Chondrocyte (in vitro differentiated cells): ENCODE data around the gene P2RY13. TPM values are rescaled to one million over a fixed set of nuclear protein-coding genes. Genes with fewer than 3 reads are reported as not detected.

Source experiments
- DNase-seq: peaks from one replicate; pipeline ENCODE4 v3.0.0; 2021; ENCODE audit warnings: mixed read lengths, low spot score
- H3K27ac Mint-ChIP-seq: one replicate; pipeline ENCODE4 v1.8.0; 2021; ENCODE audit warnings: mild to moderate bottlenecking, moderate library complexity, mixed read lengths; ENCODE audit not compliant: unreplicated experiment
- H3K27me3 Mint-ChIP-seq: 2 replicates; pipeline ENCODE4 v1.8.0; 2021; ENCODE audit warnings: low read depth, mixed read lengths
- H3K36me3 Mint-ChIP-seq: 2 replicates; pipeline ENCODE4 v1.8.0; 2021; ENCODE audit warnings: low read depth, mixed read lengths
- H3K4me1 Mint-ChIP-seq: 2 replicates; pipeline ENCODE4 v1.8.0; 2021; ENCODE audit warnings: low read depth, mild to moderate bottlenecking, mixed read lengths
- H3K4me3 Mint-ChIP-seq: one replicate; pipeline ENCODE4 v1.8.0; 2021; ENCODE audit warnings: mild to moderate bottlenecking, moderate library complexity, mixed read lengths; ENCODE audit not compliant: unreplicated experiment
- H3K9me3 Mint-ChIP-seq: 2 replicates; pipeline ENCODE4 v1.8.0; 2021; ENCODE audit warnings: low read depth, mixed read lengths
- CTCF ChIP-seq: fragments of 200-600 bp; sonication (generic); IDR thresholded peaks from 2 replicates; pipeline ENCODE4 v1.5.0; 2021; ENCODE audit warnings: antibody characterized with exemption, mild to moderate bottlenecking, moderate library complexity
- total RNA-seq: library from RNA; stranded (reverse); gene quantifications from 3 replicates; pipeline ENCODE4 v1.2.1, GENCODE V29; 2021

Gene P2RY13
- total RNA-seq, 1 donor from 2014 or later = not detected

DNA sequence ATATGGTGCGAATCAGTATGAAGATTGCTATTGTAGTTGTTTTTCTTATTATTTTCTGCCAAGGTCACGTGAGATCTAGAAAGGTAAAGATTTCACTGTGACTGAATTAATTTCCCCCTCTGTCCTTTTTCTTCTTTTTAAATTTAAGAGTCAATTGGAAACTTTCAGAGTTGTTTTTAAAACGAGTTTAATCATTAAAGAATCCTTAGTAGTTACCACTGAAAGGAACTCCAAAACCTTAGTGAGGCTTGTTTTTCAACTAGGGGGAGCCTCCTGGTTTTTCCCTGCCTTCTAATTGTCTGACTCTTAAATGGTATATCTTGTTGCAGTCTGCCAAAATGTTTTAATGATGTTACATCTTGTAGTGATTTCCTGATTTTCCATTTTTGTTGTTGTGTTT is 37.6 kb upstream of the P2RY13 start:
- DNase-seq = no peak
- Mint-ChIP-seq H3K4me3 (no peak overlapping the region), H3K27ac (no peak overlapping the region), H3K36me3 (no peaks in the 10 kb centered on the region), H3K4me1 (peaks cover 25% of the 10 kb centered on the region), H3K27me3 (no peaks in the 10 kb centered on the region), H3K9me3 (no peaks in the 10 kb centered on the region)
- TF ChIP-seq CTCF = no peak

- Mint-ChIP-seq H3K4me1 (peaks cover 27% of the 10 kb centered on the region), H3K36me3 (no peaks in the 10 kb centered on the region), H3K9me3 (no peaks in the 10 kb centered on the region), H3K27me3 (no peaks in the 10 kb centered on the region), H3K27ac (peak overlapping the region; percentile 58), H3K4me3 (no peak overlapping the region)
- no peak for DNase-seq
- no peak for TF ChIP-seq CTCF
Measured at GRCh38 chr3:151362751-151363174, 33.4 kb upstream of the P2RY13 start.

DNA sequence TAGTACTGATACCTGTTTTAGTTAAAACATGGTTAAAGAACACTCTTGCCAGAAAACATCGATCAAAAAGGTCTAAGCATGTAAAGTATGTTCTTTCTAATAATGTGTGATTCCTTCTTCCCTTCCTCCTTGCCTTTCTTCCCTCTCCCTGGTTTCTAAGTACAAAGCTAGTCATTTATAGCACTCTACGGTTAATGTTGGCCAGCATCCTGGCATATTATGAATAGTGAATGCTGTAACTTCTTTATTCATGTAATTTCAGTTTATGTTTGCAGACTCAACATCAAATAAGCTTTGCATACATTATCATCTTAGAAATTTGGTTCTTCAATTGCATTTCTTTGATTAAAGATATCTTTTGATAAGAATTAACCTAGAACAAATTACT is 28.1 kb upstream of the P2RY13 start:
- DNase-seq = no peak
- Mint-ChIP-seq H3K36me3 (no peaks in the 10 kb centered on the region), H3K27me3 (no peaks in the 10 kb centered on the region), H3K4me3 (peak overlapping the region; percentile 54), H3K4me1 (peaks cover 26% of the 10 kb centered on the region), H3K27ac (peak overlapping the region; percentile 85), H3K9me3 (no peaks in the 10 kb centered on the region)
- TF ChIP-seq CTCF = no peak

DNA sequence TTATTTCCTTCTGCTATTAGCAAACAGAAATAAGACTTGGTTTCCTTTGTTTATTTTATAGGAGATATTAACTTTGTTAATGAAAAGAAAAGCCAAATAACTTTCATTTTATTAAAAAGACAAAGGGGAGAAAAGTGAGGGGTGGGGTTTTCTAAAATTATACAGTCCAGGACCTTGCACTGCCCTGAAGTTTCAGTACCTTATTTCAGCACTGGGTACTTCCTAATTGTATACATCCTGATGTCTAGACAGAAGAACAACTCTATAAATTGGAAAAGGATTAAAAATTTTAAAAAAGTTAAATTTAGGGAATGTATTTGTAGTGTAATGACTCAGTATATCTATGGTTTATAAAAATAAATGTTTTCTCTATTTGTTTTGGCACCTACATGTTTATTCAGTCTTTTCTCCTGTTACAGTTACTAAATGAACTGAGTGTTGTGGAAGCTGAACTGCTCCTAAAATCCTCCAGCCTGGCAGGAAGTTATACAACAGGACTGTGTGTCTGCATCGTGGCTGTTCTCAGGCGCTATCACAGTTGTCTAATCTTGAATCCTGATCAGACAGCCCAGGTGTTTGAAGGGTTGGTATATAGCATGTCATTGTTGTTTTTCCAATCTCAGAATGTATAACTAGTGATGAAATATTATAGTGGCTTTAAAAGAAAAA is 27.6 kb upstream of the P2RY13 start:
- H3K27me3 Mint-ChIP-seq = no peaks in the 10 kb centered on the region
- TF ChIP-seq CTCF = no peak
- H3K4me3 Mint-ChIP-seq = peak overlapping the region; percentile 54
- no peaks in the 10 kb centered on the region for H3K36me3 Mint-ChIP-seq
- peak overlapping the region; percentile 85 for H3K27ac Mint-ChIP-seq
- peaks cover 21% of the 10 kb centered on the region for H3K4me1 Mint-ChIP-seq
- H3K9me3 Mint-ChIP-seq = no peaks in the 10 kb centered on the region
- DNase-seq = no peak

DNA sequence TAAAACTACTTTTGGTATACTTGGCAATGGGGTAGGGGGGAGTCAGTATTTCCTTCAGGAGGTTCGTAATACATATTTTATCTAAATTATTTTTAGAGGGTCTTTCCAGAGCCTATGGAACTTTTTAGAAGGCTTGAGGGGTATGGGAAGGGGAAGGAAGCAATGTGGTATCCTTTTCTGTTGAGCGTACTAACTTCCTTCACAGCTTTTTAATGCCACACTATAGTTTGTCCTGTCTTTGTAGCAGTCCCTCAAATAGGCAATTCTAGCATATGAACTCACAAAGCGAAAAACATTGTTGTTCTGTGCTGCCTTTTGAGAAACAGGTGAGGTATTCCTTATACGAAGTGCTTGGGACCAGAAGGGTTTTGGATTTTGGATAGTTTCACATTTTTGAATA is 22.3 kb upstream of the P2RY13 start:
- H3K27ac Mint-ChIP-seq = no peak overlapping the region
- no peaks in the 10 kb centered on the region for H3K36me3 Mint-ChIP-seq
- no peak for DNase-seq
- no peak for TF ChIP-seq CTCF
- H3K4me3 Mint-ChIP-seq = no peak overlapping the region
- no peaks in the 10 kb centered on the region for H3K27me3 Mint-ChIP-seq
- peaks cover 2% of the 10 kb centered on the region for H3K4me1 Mint-ChIP-seq
- no peaks in the 10 kb centered on the region for H3K9me3 Mint-ChIP-seq
